Hepatocyte (in vitro differentiated cells): ENCODE results near the gene MTURN. TPM values are rescaled to one million over a fixed set of nuclear protein-coding genes. Genes with fewer than 3 reads are reported as not detected.

Source experiments
- DNase-seq: peaks from one replicate; pipeline ENCODE4 v3.0.0-alpha.2; 2016; ENCODE audit warnings: low spot score
- H2AFZ ChIP-seq: fragments of 200-600 bp; sonication (generic); 2 replicates; pipeline ENCODE4 v1.6.0; 2016; ENCODE audit warnings: antibody characterized with exemption, mild to moderate bottlenecking
- H3K27ac ChIP-seq: fragments of 200-600 bp; sonication (generic); 2 replicates; pipeline ENCODE4 v1.5.1; 2016; ENCODE audit warnings: mild to moderate bottlenecking
- H3K27me3 ChIP-seq: fragments of 200-600 bp; sonication (generic); 2 replicates; pipeline ENCODE4 v1.6.1; 2016
- H3K36me3 ChIP-seq: fragments of 200-600 bp; sonication (generic); replicated peaks from 2 replicates; pipeline ENCODE4 v1.5.1; 2016; ENCODE audit warnings: low read depth; ENCODE audit not compliant: insufficient read depth
- H3K4me1 ChIP-seq: fragments of 200-600 bp; sonication (generic); 2 replicates; pipeline ENCODE4 v1.5.1; 2016; ENCODE audit warnings: mild to moderate bottlenecking, moderate library complexity; ENCODE audit not compliant: insufficient read depth
- H3K4me2 ChIP-seq: fragments of 200-600 bp; sonication (generic); 2 replicates; pipeline ENCODE4 v1.6.0; 2016
- H3K4me3 ChIP-seq: fragments of 200-600 bp; sonication (generic); 2 replicates; pipeline ENCODE4 v1.5.1; 2016; ENCODE audit warnings: mild to moderate bottlenecking
- H3K79me2 ChIP-seq: fragments of 200-600 bp; sonication (generic); 2 replicates; pipeline ENCODE4 v1.6.0; 2017; ENCODE audit warnings: mild to moderate bottlenecking
- H3K9me2 ChIP-seq: fragments of 200-600 bp; sonication (generic); replicated peaks from 2 replicates; pipeline ENCODE4 v1.6.0; 2017; ENCODE audit warnings: mild to moderate bottlenecking; ENCODE audit not compliant: insufficient read depth
- H3K9me3 ChIP-seq: fragments of 200-600 bp; sonication (generic); 2 replicates; pipeline ENCODE4 v1.5.1; 2016; ENCODE audit warnings: low read depth, mild to moderate bottlenecking
- H4K20me1 ChIP-seq: fragments of 200-600 bp; sonication (generic); 2 replicates; pipeline ENCODE4 v1.6.0; 2016; ENCODE audit warnings: mild to moderate bottlenecking; ENCODE audit not compliant: insufficient read depth, poor library complexity, severe bottlenecking
- CTCF ChIP-seq: fragments of 200-600 bp; sonication (generic); IDR thresholded peaks from 2 replicates; pipeline ENCODE4 v1.5.1; 2016; ENCODE audit warnings: antibody characterized with exemption, mild to moderate bottlenecking; ENCODE audit not compliant: poor library complexity
- EZH2 ChIP-seq: fragments of 200-600 bp; sonication (generic); IDR thresholded peaks from 2 replicates; pipeline ENCODE4 v1.6.1; 2016; ENCODE audit warnings: antibody characterized with exemption, mild to moderate bottlenecking, borderline replicate concordance
- EZH2phosphoT487 ChIP-seq: fragments of 200-600 bp; sonication (generic); IDR thresholded peaks from one replicate; pipeline ENCODE4 v1.6.1; 2018; ENCODE audit warnings: antibody characterized with exemption, mild to moderate bottlenecking, low read depth, moderate library complexity; ENCODE audit not compliant: unreplicated experiment, severe bottlenecking
- WGBS: methylation state at CpG from one replicate; pipeline ENCODE4 v1.1.6; 2016; ENCODE audit warnings: low lambda C conversion rate; ENCODE audit errors: missing lambda C conversion rate; 5-methylcytosine and 5-hydroxymethylcytosine counted together
- polyA plus RNA-seq: library from polyadenylated mRNA; unstranded; fragments of >200 nt; fragmentation: Nextera tagmentation; extraction: Ambion mirVana; gene quantifications from 2 replicates; pipeline ENCODE4 v1.2.1, GENCODE V29; 2016
- total RNA-seq: library from RNA; depleted of rRNA; stranded (reverse); fragments of >200 nt; gene quantifications from 2 replicates; pipeline ENCODE4 v1.2.3, GENCODE V29; 2014

MTURN gene
- total and polyA plus RNA-seq, 2 experiments from 2014 or later = 4.5 to 14.5 TPM

DNA sequence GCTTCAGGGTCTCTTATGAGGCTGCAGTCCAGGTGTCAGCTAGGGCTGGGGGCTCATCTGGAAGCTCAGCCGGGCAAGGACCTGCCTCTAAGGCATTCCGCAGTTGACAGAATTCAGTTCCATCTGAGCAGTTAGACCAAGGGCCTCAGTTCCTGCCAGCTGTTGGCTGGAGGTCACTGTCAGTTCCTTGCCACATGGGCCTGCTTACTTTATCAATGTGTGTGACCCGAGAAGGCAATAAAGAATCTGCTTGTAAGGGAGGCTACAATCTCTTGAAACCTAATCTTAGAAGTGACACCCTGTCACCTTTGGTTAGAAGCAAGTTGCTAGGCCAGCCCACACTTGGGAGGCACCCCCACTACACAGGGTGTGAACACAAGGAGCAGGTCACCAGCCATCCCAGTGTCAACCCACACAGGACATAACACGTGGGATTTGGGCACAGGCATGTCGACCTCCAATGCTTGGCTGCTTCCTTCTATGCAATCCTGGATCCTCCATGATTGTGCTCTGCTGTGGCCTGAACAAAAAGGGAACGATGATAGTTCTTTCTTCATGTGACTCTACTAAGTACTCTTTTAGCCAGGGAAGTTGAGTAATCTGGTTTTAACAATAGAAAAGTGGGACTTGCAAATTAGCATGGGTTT, 41.8 kb downstream of the MTURN start:
- Histone ChIP-seq H3K4me3 (no peak overlapping the region), H3K27ac (no peak overlapping the region), H3K36me3 (no peaks in the 10 kb centered on the region), H3K9me2 (no peaks in the 10 kb centered on the region), H3K4me2 (no peak overlapping the region), H2AFZ (no peak overlapping the region), H3K79me2 (no peaks in the 10 kb centered on the region), H3K27me3 (no peaks in the 10 kb centered on the region), H3K4me1 (no peaks in the 10 kb centered on the region), H3K9me3 (no peaks in the 10 kb centered on the region), H4K20me1 (no peaks in the 10 kb centered on the region)
- WGBS = 74% methylated on average over 6 of the region's 6 CpGs
- no peak for DNase-seq
- no peak for TF ChIP-seq CTCF
- no peak for TF ChIP-seq EZH2
- TF ChIP-seq EZH2phosphoT487 = no peak

DNA sequence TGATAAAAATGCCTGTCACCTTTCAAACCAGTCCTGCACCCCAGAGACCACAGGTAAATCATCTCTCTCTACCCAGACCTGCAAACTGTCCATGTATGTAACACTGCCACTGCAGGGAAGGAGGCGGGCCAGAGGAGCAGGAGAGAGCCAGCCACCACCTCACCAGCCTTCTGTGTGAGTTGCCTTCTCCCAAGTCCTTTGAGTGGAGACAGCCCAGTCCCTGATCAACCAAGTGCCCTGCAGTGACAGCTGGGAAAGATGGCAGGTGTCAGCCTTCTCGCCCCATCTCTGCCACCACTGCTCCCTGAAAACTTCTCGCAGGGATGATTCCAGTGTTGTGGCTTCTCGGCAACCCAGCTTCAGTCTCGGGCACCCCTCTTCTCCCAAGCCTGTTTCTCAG, 42.4 kb downstream of the MTURN start:
- TF ChIP-seq CTCF (no peak), EZH2 (no peak), EZH2phosphoT487 (no peak)
- Histone ChIP-seq H3K4me3 (no peak overlapping the region), H3K4me1 (no peaks in the 10 kb centered on the region), H4K20me1 (no peaks in the 10 kb centered on the region), H3K36me3 (no peaks in the 10 kb centered on the region), H2AFZ (no peak overlapping the region), H3K27me3 (no peaks in the 10 kb centered on the region), H3K9me3 (no peaks in the 10 kb centered on the region), H3K27ac (no peak overlapping the region), H3K4me2 (no peak overlapping the region), H3K79me2 (no peaks in the 10 kb centered on the region), H3K9me2 (no peaks in the 10 kb centered on the region)
- 97% methylated on average over 5 of the region's 5 CpGs for WGBS
- no peak for DNase-seq

DNA sequence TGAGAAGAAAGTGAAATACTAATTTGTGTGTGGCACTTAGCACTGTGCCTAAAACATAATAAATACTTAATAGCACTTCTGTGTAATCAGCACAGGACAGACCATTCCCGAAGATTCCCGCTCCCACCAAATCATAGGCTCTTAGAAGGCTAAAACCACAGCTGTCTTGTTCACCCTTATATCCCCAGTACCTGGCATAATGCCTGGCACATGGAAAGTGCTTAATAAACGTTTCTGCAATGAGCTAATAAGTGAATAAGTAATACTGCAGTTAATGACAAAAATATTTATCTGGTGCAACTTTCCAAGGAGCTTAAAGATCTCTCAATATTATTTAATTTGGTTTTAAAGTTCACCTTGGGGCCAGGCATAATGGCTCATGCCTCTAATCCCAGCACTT, 43.2 kb downstream of the MTURN start:
- Histone ChIP-seq H3K4me1 (no peaks in the 10 kb centered on the region), H3K79me2 (no peaks in the 10 kb centered on the region), H3K4me2 (no peak overlapping the region), H3K9me3 (no peaks in the 10 kb centered on the region), H2AFZ (no peak overlapping the region), H3K9me2 (no peaks in the 10 kb centered on the region), H3K27ac (no peak overlapping the region), H3K36me3 (no peaks in the 10 kb centered on the region), H3K27me3 (no peaks in the 10 kb centered on the region), H4K20me1 (no peaks in the 10 kb centered on the region), H3K4me3 (no peak overlapping the region)
- no peak for DNase-seq
- WGBS = 73% methylated on average over 3 of the region's 3 CpGs
- TF ChIP-seq CTCF = no peak
- TF ChIP-seq EZH2phosphoT487 = no peak
- TF ChIP-seq EZH2 = no peak
